Keratinocyte (primary cell): ENCODE measurements around the gene ZNF77.

Experiments used
- CTCF ChIP-seq, 3 experiments: IDR thresholded peaks in 1 of 3; conservative IDR thresholded peaks in 1 of 3; optimal IDR thresholded peaks in 1 of 3; 2 replicates in 2 of 3; 3 replicates in 1 of 3; pipeline versions ENCODE3 to v1.5.1; 2011; ENCODE audit warnings: low read length in 3 of 3, mild to moderate bottlenecking in 3 of 3, moderate library complexity in 2 of 3, control low read depth in 1 of 3, inconsistent platforms in 1 of 3; ENCODE audit not compliant: insufficient read depth in 2 of 3; ENCODE audit errors: extremely low read depth in 1 of 3
- EZH2 ChIP-seq: IDR thresholded peaks from one replicate; pipeline ENCODE4 v1.6.1; 2012; ENCODE audit warnings: inconsistent platforms, mild to moderate bottlenecking, low read length, moderate library complexity

- TF ChIP-seq CTCF (optimal IDR thresholded peaks at IDR 0.05 in 1 of 3, IDR thresholded peaks at IDR 0.05 in 1 of 3, conservative IDR thresholded peaks at IDR 0.05 in 1 of 3; ENCODE audit: extremely low read depth in 1 of 3, insufficient read depth in 2 of 3, low read length in 3 of 3) = no peak
- no peak for TF ChIP-seq EZH2
Observed at GRCh38 chr19:2983351-2984214, 38.8 kb upstream of the ZNF77 start.
